HFFc6 (cell line): Measurements from ENCODE around the gene KRT82. TPM values are rescaled to one million over a fixed set of nuclear protein-coding genes. Genes with fewer than 3 reads are reported as not detected.

Experiments
- DNase-seq: peaks from one replicate; pipeline ENCODE4 v3.0.0-alpha.2; 2018
- H3K27ac Mint-ChIP-seq: 2 replicates; pipeline ENCODE4 v1.8.0; 2020; ENCODE audit warnings: mild to moderate bottlenecking, mixed read lengths
- H3K27me3 Mint-ChIP-seq: 2 replicates; pipeline ENCODE4 v1.8.0; 2021; ENCODE audit warnings: mild to moderate bottlenecking, moderate library complexity, mixed read lengths; ENCODE audit not compliant: insufficient read depth
- H3K36me3 Mint-ChIP-seq: 2 replicates; pipeline ENCODE4 v1.8.0; 2021; ENCODE audit warnings: low read depth, mixed read lengths
- H3K4me1 Mint-ChIP-seq: 2 replicates; pipeline ENCODE4 v1.8.0; 2020; ENCODE audit warnings: low read depth, mixed read lengths
- H3K4me3 Mint-ChIP-seq: 2 replicates; pipeline ENCODE4 v1.8.0; 2020; ENCODE audit warnings: mild to moderate bottlenecking, moderate library complexity, mixed read lengths
- H3K9me3 Mint-ChIP-seq: 2 replicates; pipeline ENCODE4 v1.8.0; 2020; ENCODE audit warnings: mild to moderate bottlenecking, mixed read lengths
- total RNA-seq, 6 experiments: library from RNA; stranded (reverse); fragmentation: NEBNext Ultra II Directional; extraction: Animal tissue kit (Norgen Biotek cat#: 25700); gene quantifications; 2 replicates in 1 of 6; 3 replicates in 5 of 6; pipeline ENCODE4 v1.2.3, GENCODE V29; 2021
- TF ChIP-seq, protein P1 (sequence below): fragments of 200-600 bp; sonication (generic); IDR thresholded peaks from 2 replicates; pipeline ENCODE4 v1.5.0; 2021; ENCODE audit warnings: antibody characterized with exemption, mild to moderate bottlenecking

KRT82 gene
- total RNA-seq, 6 experiments from 2014 or later, result not detected

DNA sequence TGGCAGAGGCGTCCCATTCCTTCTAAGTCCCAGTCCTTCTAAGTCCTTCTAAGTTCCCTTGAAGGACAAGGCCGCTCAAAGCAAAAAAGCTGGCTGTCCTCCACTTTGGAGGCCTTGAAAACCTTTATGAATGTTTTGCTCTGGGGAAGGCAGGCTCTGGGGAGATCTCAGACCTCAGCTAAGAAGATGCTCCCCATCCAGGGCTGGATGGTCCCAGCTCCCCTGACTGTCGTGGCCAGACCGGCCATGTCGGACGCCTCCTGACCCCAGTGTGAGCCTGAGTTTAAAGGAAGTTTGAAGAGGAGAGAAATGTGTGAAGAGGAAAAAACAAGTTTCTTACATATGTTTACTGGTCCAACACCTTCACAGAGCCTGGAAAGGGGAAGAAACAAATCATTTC is 26.6 kb downstream of the KRT82 start:
- Mint-ChIP-seq H3K4me3 (no peak overlapping the region), H3K4me1 (no peaks in the 10 kb centered on the region), H3K36me3 (no peaks in the 10 kb centered on the region), H3K27ac (no peak overlapping the region), H3K9me3 (no peaks in the 10 kb centered on the region), H3K27me3 (peaks cover 48% of the 10 kb centered on the region)
- TF ChIP-seq, protein P1, sequence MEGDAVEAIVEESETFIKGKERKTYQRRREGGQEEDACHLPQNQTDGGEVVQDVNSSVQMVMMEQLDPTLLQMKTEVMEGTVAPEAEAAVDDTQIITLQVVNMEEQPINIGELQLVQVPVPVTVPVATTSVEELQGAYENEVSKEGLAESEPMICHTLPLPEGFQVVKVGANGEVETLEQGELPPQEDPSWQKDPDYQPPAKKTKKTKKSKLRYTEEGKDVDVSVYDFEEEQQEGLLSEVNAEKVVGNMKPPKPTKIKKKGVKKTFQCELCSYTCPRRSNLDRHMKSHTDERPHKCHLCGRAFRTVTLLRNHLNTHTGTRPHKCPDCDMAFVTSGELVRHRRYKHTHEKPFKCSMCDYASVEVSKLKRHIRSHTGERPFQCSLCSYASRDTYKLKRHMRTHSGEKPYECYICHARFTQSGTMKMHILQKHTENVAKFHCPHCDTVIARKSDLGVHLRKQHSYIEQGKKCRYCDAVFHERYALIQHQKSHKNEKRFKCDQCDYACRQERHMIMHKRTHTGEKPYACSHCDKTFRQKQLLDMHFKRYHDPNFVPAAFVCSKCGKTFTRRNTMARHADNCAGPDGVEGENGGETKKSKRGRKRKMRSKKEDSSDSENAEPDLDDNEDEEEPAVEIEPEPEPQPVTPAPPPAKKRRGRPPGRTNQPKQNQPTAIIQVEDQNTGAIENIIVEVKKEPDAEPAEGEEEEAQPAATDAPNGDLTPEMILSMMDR, result no peak
- no peak for DNase-seq

GRCh38 chr12:52378091-52378490 is 28.0 kb downstream of the KRT82 start:
- H3K27me3 Mint-ChIP-seq, result peaks cover 44% of the 10 kb centered on the region
- no peaks in the 10 kb centered on the region for H3K4me1 Mint-ChIP-seq
- no peaks in the 10 kb centered on the region for H3K36me3 Mint-ChIP-seq
- DNase-seq, result no peak
- TF ChIP-seq, protein P1, result no peak
- no peak overlapping the region for H3K4me3 Mint-ChIP-seq
- H3K27ac Mint-ChIP-seq, result no peak overlapping the region
- no peaks in the 10 kb centered on the region for H3K9me3 Mint-ChIP-seq

DNA sequence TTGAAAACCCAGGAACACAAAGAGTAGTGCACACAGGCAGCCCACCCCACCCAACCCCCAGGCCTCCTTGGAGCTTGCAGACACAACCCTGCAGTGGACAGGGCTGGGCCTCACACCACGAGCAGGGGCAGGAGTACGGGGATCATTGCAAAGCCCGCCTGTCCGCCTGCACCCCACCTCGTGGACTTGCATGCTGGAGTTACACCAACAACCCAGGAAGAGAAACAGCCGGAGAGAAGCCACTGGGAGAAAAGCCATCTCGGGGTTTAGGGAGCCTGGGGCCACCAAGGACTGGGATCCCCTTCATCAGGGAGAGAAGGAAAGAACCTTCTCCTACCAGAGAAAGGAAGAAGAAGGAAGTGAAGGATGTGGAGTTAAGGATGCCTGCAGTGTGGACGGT is 28.9 kb downstream of the KRT82 start:
- Mint-ChIP-seq H3K27ac (no peak overlapping the region), H3K4me3 (no peak overlapping the region), H3K4me1 (no peaks in the 10 kb centered on the region), H3K36me3 (no peaks in the 10 kb centered on the region), H3K27me3 (peaks cover 39% of the 10 kb centered on the region), H3K9me3 (no peaks in the 10 kb centered on the region)
- TF ChIP-seq, protein P1, result no peak
- no peak for DNase-seq

- peak; percentile 83 for DNase-seq
- Mint-ChIP-seq H3K4me1 (peaks cover 13% of the 10 kb centered on the region; the same call in 1 of the 2 replicates), H3K4me3 (no peak overlapping the region), H3K9me3 (no peaks in the 10 kb centered on the region), H3K27me3 (peaks cover 42% of the 10 kb centered on the region), H3K36me3 (no peaks in the 10 kb centered on the region), H3K27ac (no peak overlapping the region)
- TF ChIP-seq, protein P1, result peak; percentile 90
Measured at GRCh38 chr12:52372216-52373154, 33.6 kb downstream of the KRT82 start.

- no peaks in the 10 kb centered on the region for H3K9me3 Mint-ChIP-seq
- TF ChIP-seq, protein P1, result no peak
- H3K27me3 Mint-ChIP-seq, result peaks cover 35% of the 10 kb centered on the region
- no peaks in the 10 kb centered on the region for H3K36me3 Mint-ChIP-seq
- H3K4me3 Mint-ChIP-seq, result no peak overlapping the region
- DNase-seq, result no peak
- H3K4me1 Mint-ChIP-seq, result peaks cover 13% of the 10 kb centered on the region; the same call in 1 of the 2 replicates
- H3K27ac Mint-ChIP-seq, result no peak overlapping the region
Measured at GRCh38 chr12:52371716-52372115, 34.4 kb downstream of the KRT82 start.
